ENCODE results near the gene SLC29A3. TPM values are rescaled to one million over a fixed set of nuclear protein-coding genes. Genes with fewer than 3 reads are reported as not detected.
"Not testable (repeated sequence)": the region's sequence is repeated elsewhere in the genome, so short reads cannot be mapped to it uniquely, and the experiment has no call there.

Gene SLC29A3
- 1 to 10 TPM in 10 of 12 donors, not detected in 2; 2.2 to 6.8 (median 3.8) TPM for polyA plus RNA-seq (ENCODE audit: insufficient read length in 12 of 12)
- long read RNA-seq, donor 1, partial matches to known transcripts: 0 of 4 reads
- long read RNA-seq, donor 1, other reads (novel, unspliced or antisense): 0 of 4 reads
- long read RNA-seq, donor 2: 0 reads
- long read RNA-seq, donor 3: 0 reads
- long read RNA-seq, donor 4: 0 reads
- long read RNA-seq, donor 5: 0 reads
- long read RNA-seq, donor 6: 0 reads
- long read RNA-seq, donor 7: 0 reads
- long read RNA-seq, donor 8, partial matches to known transcripts: 0 of 2 reads
- long read RNA-seq, donor 8, other reads (novel, unspliced or antisense): 0 of 2 reads
- long read RNA-seq, donor 9: 0 reads
- long read RNA-seq, donor 10: 0 reads
- long read RNA-seq, donor 11, partial matches to known transcripts: 0 of 1 reads
- long read RNA-seq, donor 11, other reads (novel, unspliced or antisense): 0 of 1 reads

GRCh38 chr10:71319042-71319799, at the start of gene SLC29A3:
Gene SLC29A3 (plus strand): TSS chr10:71319259. CDS start chr10:71319310, 51 bp downstream.
- DNase-seq: peak; percentile 79

GRCh38 chr10:71269301-71270288, 49.5 kb upstream of the SLC29A3 start:
- DNase-seq: no peak

- peak; percentile 42 for DNase-seq
Observed at GRCh38 chr10:71270301-71271220, 48.5 kb upstream of the SLC29A3 start.

- no peak for DNase-seq
Observed at GRCh38 chr10:71271662-71272055, 47.4 kb upstream of the SLC29A3 start.

DNA sequence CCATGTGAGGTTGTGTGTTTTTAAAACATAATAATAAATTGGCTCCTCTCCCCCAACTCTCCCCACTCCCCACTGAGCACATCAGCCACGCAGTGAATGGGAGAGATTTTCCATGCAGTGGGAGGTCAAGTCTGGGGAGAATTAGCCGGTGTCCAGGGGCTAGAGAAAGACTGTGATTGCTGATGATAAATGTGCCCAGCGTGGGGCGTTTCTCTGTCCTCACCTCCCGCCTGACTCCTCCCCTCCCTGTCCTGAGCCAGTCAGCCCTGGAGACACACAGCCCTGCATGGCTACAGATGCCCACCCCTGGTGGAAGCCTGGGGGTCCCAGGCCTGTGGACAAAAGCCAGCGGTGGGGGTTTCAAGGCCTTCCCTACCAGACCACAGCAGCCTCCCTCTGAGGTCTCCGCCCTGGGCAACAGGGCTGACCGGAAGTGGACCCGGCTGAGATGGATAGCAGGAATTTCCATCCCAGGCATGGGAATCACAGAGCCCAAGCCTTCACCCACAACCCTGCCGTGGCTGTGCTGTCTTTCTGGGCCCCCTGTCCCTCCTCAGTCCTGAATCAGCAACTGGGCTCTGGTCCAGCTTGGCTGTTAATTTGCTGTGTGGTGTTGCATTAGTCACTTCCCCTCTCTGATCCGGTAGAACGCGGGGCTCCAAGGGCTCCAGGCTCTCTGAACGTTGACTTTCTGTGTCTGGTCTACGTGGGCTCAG, 46.8 kb upstream of the SLC29A3 start:
- no peak for DNase-seq

- DNase-seq: not testable (repeated sequence)
Observed at GRCh38 chr10:71272974-71273373, 46.1 kb upstream of the SLC29A3 start.

- no peak for DNase-seq
Observed at GRCh38 chr10:71273506-71273905, 45.6 kb upstream of the SLC29A3 start.

GRCh38 chr10:71274901-71275796, 43.9 kb upstream of the SLC29A3 start:
- DNase-seq: no peak

DNA sequence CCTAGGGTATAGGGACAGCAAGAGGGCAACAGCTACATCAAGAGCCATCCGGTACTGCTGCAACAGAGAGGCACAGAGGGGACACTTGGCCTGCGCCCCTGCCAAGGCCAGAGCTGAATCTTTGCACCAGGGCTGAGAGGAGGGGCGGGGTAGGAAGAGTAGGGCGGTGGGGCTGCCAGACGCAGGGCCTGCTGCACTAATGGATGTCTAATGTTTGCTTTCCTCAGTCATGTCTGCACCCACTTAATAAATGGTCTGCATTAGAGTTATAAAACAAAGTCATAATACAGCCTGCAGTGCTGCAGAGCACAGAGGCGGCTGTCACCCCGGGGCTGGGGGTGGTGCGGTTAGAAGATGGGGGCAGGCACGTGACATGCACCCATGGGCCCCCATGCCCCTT, 42.2 kb upstream of the SLC29A3 start:
- DNase-seq: no peak

DNA sequence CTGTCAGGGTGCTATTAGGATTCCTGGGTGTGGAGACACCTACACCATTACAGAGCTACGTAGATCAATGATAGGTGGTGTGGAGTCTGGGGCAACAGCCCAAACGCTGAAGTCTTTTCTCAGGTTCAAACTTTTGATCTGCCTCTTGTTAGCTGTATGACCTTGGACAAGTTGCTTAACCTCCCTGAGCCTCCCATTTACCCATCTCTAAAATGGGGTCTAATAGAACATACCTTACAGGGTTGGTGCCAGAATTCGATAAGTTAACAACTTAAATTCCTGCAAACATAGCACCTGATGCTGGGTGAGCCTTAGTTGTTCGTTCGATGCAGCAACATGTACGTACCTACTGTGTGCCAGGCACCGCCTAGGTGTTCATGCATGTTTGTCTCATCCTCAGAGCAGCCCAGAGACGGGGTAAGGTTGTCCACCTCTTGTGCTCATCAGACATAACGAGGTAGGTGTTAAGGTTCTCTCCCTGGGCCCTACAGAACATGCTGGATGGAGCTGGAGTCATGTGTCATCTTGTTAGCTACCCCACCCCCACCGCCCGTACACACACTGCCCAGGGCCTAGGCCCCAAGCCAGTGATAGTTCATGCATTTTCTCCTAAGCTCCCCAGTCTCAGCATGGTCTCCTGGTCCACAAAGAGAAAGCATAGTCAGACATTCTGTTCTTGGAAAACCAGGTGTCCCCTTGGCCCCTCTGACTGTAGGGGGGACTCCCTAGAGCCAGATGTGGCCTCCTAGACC, 41.0 kb upstream of the SLC29A3 start:
- DNase-seq: no peak

- DNase-seq: no peak
Observed at GRCh38 chr10:71278691-71279588, 40.1 kb upstream of the SLC29A3 start.

- DNase-seq: no peak
Observed at GRCh38 chr10:71279590-71280170, 39.4 kb upstream of the SLC29A3 start.

DNA sequence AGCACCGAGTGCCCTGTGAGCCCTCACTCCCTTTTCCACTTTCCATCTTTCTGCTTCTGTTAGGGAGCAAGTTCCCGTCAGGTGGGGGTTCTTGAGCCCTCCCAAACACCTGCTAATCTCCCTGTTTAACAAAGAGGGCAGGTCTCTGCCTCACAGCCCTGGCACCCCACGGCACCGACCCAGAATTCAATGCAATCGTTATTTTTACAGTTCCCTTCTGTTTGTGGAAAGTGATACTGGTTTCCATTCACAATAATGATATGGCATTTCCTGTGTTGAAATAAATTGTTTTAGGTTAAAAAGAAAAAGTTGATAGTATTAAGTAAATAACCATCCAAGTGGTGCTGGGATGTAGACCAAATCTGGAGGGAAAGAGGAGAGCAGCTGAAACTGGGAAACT, 38.8 kb upstream of the SLC29A3 start:
- no peak for DNase-seq

- no peak for DNase-seq
Observed at GRCh38 chr10:71280825-71281224, 38.2 kb upstream of the SLC29A3 start.

- DNase-seq: no peak
Observed at GRCh38 chr10:71281646-71282322, 37.3 kb upstream of the SLC29A3 start.

DNA sequence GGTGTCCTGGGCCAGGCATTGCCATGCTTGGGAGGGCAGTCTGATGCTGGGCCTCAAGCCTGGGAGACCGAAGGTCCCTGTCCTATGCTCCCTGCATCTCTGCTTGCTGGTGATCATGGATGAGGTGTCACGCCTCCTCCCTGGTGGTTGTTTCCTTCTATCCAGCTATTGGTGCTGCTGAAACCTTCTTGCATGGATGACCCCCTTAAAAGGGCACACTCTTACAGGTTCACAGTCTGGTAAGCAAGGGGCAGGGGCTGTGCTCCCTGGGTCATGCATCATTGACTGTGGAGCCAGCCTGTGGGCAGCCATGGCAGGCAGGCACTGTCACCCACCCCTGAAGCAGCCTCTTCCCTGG, 36.8 kb upstream of the SLC29A3 start:
- no peak for DNase-seq

Measured in muscle of arm (tissue), 14 donors.